Measurements from ENCODE around the gene GLA. TPM values are rescaled to one million over a fixed set of nuclear protein-coding genes. Genes with fewer than 3 reads are reported as not detected.

The GLA gene
- total and polyA plus RNA-seq, 9 of the 15 experiments (the other 6 are each of a cell fraction or from before 2014, with no cell fraction given), result 41.7 to 146 (median 73.8) TPM

DNA sequence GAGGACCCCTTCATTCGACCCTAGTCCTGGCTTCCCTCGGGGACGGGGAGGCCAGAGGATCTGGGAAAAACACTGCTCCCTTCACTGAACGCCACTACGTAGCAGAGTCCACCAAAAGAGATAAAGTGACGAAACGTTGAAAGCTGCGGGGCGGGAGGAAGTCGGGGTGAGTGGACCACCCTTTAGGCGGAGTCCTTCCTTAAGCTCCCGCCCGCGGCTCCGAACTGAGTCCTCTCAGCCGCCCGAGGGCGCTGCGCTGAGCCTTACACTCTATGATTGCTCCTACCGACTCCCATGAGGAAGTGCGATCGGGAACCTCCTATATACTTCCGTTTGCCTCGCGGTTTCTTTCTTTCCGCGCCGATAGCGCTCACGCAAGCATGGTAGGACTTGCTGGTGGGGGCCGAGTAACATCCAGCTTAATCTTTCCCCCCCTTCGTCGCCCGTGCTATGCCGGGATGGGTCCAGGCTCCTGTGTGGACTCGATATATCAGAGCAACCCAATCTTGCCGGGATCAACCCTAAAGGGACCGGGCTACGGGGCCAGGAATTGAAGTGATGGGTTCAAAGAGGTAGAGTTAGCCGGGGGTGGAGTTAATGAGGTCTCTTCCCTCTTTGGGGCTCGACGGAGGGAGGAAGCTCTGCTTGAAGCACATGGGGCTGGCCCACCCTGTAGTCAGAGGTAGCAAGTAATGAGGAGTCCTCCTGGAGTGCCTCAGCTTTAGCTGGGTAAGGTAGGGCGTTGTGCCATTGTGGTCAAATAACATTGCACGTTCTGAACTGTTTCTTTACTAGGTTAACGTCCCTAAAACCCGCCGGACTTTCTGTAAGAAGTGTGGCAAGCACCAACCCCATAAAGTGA lies 16.8 kb downstream of the GLA start, which contains the start of gene RPL36A (continued):
- TF ChIP-seq, protein P1, sequence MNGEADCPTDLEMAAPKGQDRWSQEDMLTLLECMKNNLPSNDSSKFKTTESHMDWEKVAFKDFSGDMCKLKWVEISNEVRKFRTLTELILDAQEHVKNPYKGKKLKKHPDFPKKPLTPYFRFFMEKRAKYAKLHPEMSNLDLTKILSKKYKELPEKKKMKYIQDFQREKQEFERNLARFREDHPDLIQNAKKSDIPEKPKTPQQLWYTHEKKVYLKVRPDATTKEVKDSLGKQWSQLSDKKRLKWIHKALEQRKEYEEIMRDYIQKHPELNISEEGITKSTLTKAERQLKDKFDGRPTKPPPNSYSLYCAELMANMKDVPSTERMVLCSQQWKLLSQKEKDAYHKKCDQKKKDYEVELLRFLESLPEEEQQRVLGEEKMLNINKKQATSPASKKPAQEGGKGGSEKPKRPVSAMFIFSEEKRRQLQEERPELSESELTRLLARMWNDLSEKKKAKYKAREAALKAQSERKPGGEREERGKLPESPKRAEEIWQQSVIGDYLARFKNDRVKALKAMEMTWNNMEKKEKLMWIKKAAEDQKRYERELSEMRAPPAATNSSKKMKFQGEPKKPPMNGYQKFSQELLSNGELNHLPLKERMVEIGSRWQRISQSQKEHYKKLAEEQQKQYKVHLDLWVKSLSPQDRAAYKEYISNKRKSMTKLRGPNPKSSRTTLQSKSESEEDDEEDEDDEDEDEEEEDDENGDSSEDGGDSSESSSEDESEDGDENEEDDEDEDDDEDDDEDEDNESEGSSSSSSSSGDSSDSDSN (IDR thresholded peaks at IDR 0.05; ENCODE audit: borderline replicate concordance in 1 of 2, low read depth in 2 of 2, low read length in 2 of 2), result no peak
- TF ChIP-seq, protein P2, sequence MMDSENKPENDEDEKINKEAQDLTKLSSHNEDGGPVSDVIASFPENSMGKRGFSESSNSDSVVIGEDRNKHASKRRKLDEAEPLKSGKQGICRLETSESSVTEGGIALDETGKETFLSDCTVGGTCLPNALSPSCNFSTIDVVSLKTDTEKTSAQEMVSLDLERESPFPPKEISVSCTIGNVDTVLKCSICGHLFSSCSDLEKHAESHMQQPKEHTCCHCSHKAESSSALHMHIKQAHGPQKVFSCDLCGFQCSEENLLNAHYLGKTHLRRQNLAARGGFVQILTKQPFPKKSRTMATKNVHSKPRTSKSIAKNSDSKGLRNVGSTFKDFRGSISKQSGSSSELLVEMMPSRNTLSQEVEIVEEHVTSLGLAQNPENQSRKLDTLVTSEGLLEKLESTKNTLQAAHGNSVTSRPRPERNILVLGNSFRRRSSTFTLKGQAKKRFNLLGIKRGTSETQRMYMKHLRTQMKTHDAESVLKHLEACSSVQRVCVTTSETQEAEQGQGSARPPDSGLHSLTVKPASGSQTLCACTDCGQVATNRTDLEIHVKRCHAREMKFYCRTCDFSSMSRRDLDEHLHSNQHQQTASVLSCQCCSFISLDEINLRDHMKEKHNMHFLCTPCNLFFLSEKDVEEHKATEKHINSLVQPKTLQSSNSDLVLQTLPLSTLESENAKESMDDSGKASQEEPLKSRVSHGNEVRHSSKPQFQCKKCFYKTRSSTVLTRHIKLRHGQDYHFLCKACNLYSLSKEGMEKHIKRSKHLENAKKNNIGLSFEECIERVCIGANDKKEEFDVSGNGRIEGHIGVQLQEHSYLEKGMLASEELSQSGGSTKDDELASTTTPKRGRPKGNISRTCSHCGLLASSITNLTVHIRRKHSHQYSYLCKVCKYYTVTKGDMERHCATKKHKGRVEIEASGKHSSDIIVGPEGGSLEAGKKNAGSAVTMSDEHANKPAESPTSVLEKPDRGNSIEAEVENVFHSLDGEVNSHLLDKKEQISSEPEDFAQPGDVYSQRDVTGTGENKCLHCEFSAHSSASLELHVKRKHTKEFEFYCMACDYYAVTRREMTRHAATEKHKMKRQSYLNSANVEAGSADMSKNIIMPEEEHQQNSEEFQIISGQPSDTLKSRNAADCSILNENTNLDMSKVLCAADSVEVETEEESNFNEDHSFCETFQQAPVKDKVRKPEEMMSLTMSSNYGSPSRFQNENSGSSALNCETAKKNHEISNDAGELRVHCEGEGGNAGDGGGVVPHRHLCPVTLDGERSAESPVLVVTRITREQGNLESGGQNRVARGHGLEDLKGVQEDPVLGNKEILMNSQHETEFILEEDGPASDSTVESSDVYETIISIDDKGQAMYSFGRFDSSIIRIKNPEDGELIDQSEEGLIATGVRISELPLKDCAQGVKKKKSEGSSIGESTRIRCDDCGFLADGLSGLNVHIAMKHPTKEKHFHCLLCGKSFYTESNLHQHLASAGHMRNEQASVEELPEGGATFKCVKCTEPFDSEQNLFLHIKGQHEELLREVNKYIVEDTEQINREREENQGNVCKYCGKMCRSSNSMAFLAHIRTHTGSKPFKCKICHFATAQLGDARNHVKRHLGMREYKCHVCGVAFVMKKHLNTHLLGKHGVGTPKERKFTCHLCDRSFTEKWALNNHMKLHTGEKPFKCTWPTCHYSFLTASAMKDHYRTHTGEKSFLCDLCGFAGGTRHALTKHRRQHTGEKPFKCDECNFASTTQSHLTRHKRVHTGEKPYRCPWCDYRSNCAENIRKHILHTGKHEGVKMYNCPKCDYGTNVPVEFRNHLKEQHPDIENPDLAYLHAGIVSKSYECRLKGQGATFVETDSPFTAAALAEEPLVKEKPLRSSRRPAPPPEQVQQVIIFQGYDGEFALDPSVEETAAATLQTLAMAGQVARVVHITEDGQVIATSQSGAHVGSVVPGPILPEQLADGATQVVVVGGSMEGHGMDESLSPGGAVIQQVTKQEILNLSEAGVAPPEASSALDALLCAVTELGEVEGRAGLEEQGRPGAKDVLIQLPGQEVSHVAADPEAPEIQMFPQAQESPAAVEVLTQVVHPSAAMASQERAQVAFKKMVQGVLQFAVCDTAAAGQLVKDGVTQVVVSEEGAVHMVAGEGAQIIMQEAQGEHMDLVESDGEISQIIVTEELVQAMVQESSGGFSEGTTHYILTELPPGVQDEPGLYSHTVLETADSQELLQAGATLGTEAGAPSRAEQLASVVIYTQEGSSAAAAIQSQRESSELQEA (IDR thresholded peaks at IDR 0.05; ENCODE audit: low read depth), result no peak
- TF ChIP-seq CHD4 (IDR thresholded peaks at IDR 0.05; ENCODE audit: insufficient read depth, insufficient replicate concordance, low read depth, low read length, poor library complexity, severe bottlenecking) (no peak), MTF1 (CRISPR knock-in tag; IDR thresholded peaks at IDR 0.05; ENCODE audit: borderline replicate concordance) (no peak), TARDBP (IDR thresholded peaks at IDR 0.05) (no peak), RBFOX2 (IDR thresholded peaks at IDR 0.05; ENCODE audit: low read depth, low read length) (peak; percentile 97), FOXJ2 (tag; IDR thresholded peaks at IDR 0.05) (no peak), HMG20B (CRISPR knock-in tag; IDR thresholded peaks at IDR 0.05) (no peak), CHD2 (IDR thresholded peaks at IDR 0.05; ENCODE audit: low read depth, low read length) (no peak), NFRKB (IDR thresholded peaks at IDR 0.05; ENCODE audit: low read depth) (peak; percentile 81; the same call in 1 of the 2 replicates), MYBL2 (IDR thresholded peaks at IDR 0.05; ENCODE audit: low read depth) (no peak), MYBL2 (CRISPR knock-in tag; IDR thresholded peaks at IDR 0.05; ENCODE audit: borderline replicate concordance) (no peak), ZNF316 (IDR thresholded peaks at IDR 0.05) (no peak), EZH2 (IDR thresholded peaks at IDR 0.05; ENCODE audit: borderline replicate concordance, low read depth, low read length) (no peak), ADNP (tag; IDR thresholded peaks at IDR 0.05) (no peak), RAD51 (IDR thresholded peaks at IDR 0.05; ENCODE audit: borderline replicate concordance, low read depth) (no peak)
- TF ChIP-seq, protein P3, sequence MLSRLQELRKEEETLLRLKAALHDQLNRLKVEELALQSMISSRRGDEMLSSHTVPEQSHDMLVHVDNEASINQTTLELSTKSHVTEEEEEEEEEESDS (CRISPR knock-in tag; IDR thresholded peaks at IDR 0.05), result no peak

All from K562 (cell line).